ENCODE results near the gene POPDC2.

- TF ChIP-seq CTCF (IDR thresholded peaks at IDR 0.05; ENCODE audit: insufficient read depth, low read length) (no peak), REST (IDR thresholded peaks at IDR 0.05; ENCODE audit: insufficient replicate concordance, low read depth) (no peak)
Measured at GRCh38 chr3:119657887-119658702, 2.3 kb downstream of the POPDC2 start.

Data from HL-60 (cell line).